ENCODE measurements around the gene SWAP70. TPM values are rescaled to one million over a fixed set of nuclear protein-coding genes. Genes with fewer than 3 reads are reported as not detected.

Gene SWAP70
- total RNA-seq, 1 donor from 2014 or later, result 33.7 TPM

- Histone ChIP-seq H3K9me3 (ENCODE audit: insufficient read depth, low read depth, low read length) (no peaks in the 10 kb centered on the region), H3K79me2 (ENCODE audit: insufficient read depth, low read length) (no peaks in the 10 kb centered on the region), H3K9ac (ENCODE audit: low read length) (no peak overlapping the region), H3K27me3 (ENCODE audit: insufficient read depth, low read length) (no peaks in the 10 kb centered on the region), H3K36me3 (ENCODE audit: insufficient read depth, low read length) (peaks cover 14% of the 10 kb centered on the region), H3K4me2 (ENCODE audit: low read length) (no peak overlapping the region), H2AFZ (ENCODE audit: low read depth, low read length) (no peak overlapping the region), H3K4me3 (ENCODE audit: insufficient read depth, low read depth, low read length) (no peak overlapping the region), H4K20me1 (ENCODE audit: insufficient read depth, low read length) (no peaks in the 10 kb centered on the region), H3K27ac (ENCODE audit: low read depth, low read length) (no peak overlapping the region), H3K4me1 (ENCODE audit: insufficient read depth, low read length) (peaks cover 6% of the 10 kb centered on the region)
- DNase-seq (ENCODE audit: low read depth) (no peak), FAIRE-seq (no peak)
- TF ChIP-seq EZH2 (IDR thresholded peaks at IDR 0.05; ENCODE audit: insufficient read depth, low read length), result no peak
- no peak for TF ChIP-seq CTCF (IDR thresholded peaks at IDR 0.05; ENCODE audit: insufficient read depth, low read depth, low read length)
- Mint-ChIP-seq H3K9me3 (ENCODE audit: unreplicated experiment) (no peaks in the 10 kb centered on the region), H3K36me3 (ENCODE audit: low read depth, unreplicated experiment) (peaks cover 22% of the 10 kb centered on the region), H3K27me3 (ENCODE audit: low read depth, unreplicated experiment) (no peaks in the 10 kb centered on the region), H3K4me1 (ENCODE audit: low read depth, unreplicated experiment) (peaks cover 3% of the 10 kb centered on the region), H3K4me3 (ENCODE audit: unreplicated experiment) (no peak overlapping the region), H3K27ac (ENCODE audit: unreplicated experiment) (no peak overlapping the region)
These were observed 81.7 kb downstream of the SWAP70 start for GRCh38 chr11:9745411-9746211.

GRCh38 chr11:9747229-9747628 lies 83.4 kb downstream of the SWAP70 start:
- H4K20me1 ChIP-seq (ENCODE audit: insufficient read depth, low read length), result no peaks in the 10 kb centered on the region
- no peak overlapping the region for H3K4me3 ChIP-seq (ENCODE audit: insufficient read depth, low read depth, low read length)
- peaks cover 7% of the 10 kb centered on the region for H3K36me3 ChIP-seq (ENCODE audit: insufficient read depth, low read length)
- no peak overlapping the region for H3K27ac ChIP-seq (ENCODE audit: low read depth, low read length)
- DNase-seq (ENCODE audit: low read depth), result no peak
- Mint-ChIP-seq H3K4me1 (ENCODE audit: low read depth, unreplicated experiment) (peaks cover 1% of the 10 kb centered on the region), H3K4me3 (ENCODE audit: unreplicated experiment) (no peak overlapping the region), H3K27me3 (ENCODE audit: low read depth, unreplicated experiment) (no peaks in the 10 kb centered on the region), H3K36me3 (ENCODE audit: low read depth, unreplicated experiment) (peaks cover 18% of the 10 kb centered on the region), H3K27ac (ENCODE audit: unreplicated experiment) (no peak overlapping the region), H3K9me3 (ENCODE audit: unreplicated experiment) (no peaks in the 10 kb centered on the region)
- no peaks in the 10 kb centered on the region for H3K79me2 ChIP-seq (ENCODE audit: insufficient read depth, low read length)
- FAIRE-seq, result no peak
- TF ChIP-seq CTCF (IDR thresholded peaks at IDR 0.05; ENCODE audit: insufficient read depth, low read depth, low read length) (no peak), EZH2 (IDR thresholded peaks at IDR 0.05; ENCODE audit: insufficient read depth, low read length) (no peak)
- no peak overlapping the region for H3K4me2 ChIP-seq (ENCODE audit: low read length)
- no peaks in the 10 kb centered on the region for H3K27me3 ChIP-seq (ENCODE audit: insufficient read depth, low read length)
- H2AFZ ChIP-seq (ENCODE audit: low read depth, low read length), result no peak overlapping the region
- H3K9ac ChIP-seq (ENCODE audit: low read length), result no peak overlapping the region
- peaks cover 7% of the 10 kb centered on the region for H3K4me1 ChIP-seq (ENCODE audit: insufficient read depth, low read length)
- H3K9me3 ChIP-seq (ENCODE audit: insufficient read depth, low read depth, low read length), result no peaks in the 10 kb centered on the region

- H3K79me2 ChIP-seq (ENCODE audit: insufficient read depth, low read length), result no peaks in the 10 kb centered on the region
- H3K4me1 ChIP-seq (ENCODE audit: insufficient read depth, low read length), result peaks cover 13% of the 10 kb centered on the region
- DNase-seq (ENCODE audit: low read depth), result no peak
- Mint-ChIP-seq H3K9me3 (ENCODE audit: unreplicated experiment) (no peaks in the 10 kb centered on the region), H3K27ac (ENCODE audit: unreplicated experiment) (no peak overlapping the region), H3K4me3 (ENCODE audit: unreplicated experiment) (no peak overlapping the region), H3K4me1 (ENCODE audit: low read depth, unreplicated experiment) (peaks cover 4% of the 10 kb centered on the region), H3K27me3 (ENCODE audit: low read depth, unreplicated experiment) (no peaks in the 10 kb centered on the region), H3K36me3 (ENCODE audit: low read depth, unreplicated experiment) (peaks cover 18% of the 10 kb centered on the region)
- no peaks in the 10 kb centered on the region for H4K20me1 ChIP-seq (ENCODE audit: insufficient read depth, low read length)
- no peak overlapping the region for H3K4me3 ChIP-seq (ENCODE audit: insufficient read depth, low read depth, low read length)
- H3K9me3 ChIP-seq (ENCODE audit: insufficient read depth, low read depth, low read length), result no peaks in the 10 kb centered on the region
- no peak overlapping the region for H3K4me2 ChIP-seq (ENCODE audit: low read length)
- TF ChIP-seq CTCF (IDR thresholded peaks at IDR 0.05; ENCODE audit: insufficient read depth, low read depth, low read length) (no peak), EZH2 (IDR thresholded peaks at IDR 0.05; ENCODE audit: insufficient read depth, low read length) (no peak)
- H2AFZ ChIP-seq (ENCODE audit: low read depth, low read length), result no peak overlapping the region
- peaks cover 7% of the 10 kb centered on the region for H3K36me3 ChIP-seq (ENCODE audit: insufficient read depth, low read length)
- no peak for FAIRE-seq
- no peak overlapping the region for H3K9ac ChIP-seq (ENCODE audit: low read length)
- no peak overlapping the region for H3K27ac ChIP-seq (ENCODE audit: low read depth, low read length)
- no peaks in the 10 kb centered on the region for H3K27me3 ChIP-seq (ENCODE audit: insufficient read depth, low read length)
These were observed 84.0 kb downstream of the SWAP70 start for GRCh38 chr11:9747828-9748227.

Data from astrocyte (in vitro differentiated cells and primary cell).